Stimulated activated CD8-positive, alpha-beta memory T cell treated with anti-CD3 and anti-CD28 coated beads, Interleukin-7, amount 100 ng/mL, for 4 hours (primary cell): Measurements from ENCODE around the gene TMA7.

ENCODE experiments used
- DNase-seq, 2 donors: peaks; one replicate each; pipeline ENCODE4 v3.0.0-alpha.2; 2020; ENCODE audit warnings: low read depth in 2 of 2

TMA7 gene

GRCh38 chr3:48408823-48409281 is 31.2 kb upstream of the TMA7 start:
- no peak for DNase-seq

GRCh38 chr3:48409291-48410201 is 30.5 kb upstream of the TMA7 start:
- no peak for DNase-seq

GRCh38 chr3:48410205-48411040 is 29.6 kb upstream of the TMA7 start:
- DNase-seq: no peak

- no peak for DNase-seq
These were observed 28.9 kb upstream of the TMA7 start for GRCh38 chr3:48411041-48411588.

GRCh38 chr3:48411606-48412374 is 28.3 kb upstream of the TMA7 start:
- no peak for DNase-seq

- no peak for DNase-seq
These were observed 27.6 kb upstream of the TMA7 start for GRCh38 chr3:48412375-48413001.

- DNase-seq: no peak
These were observed 27.0 kb upstream of the TMA7 start for GRCh38 chr3:48413086-48413485.

- no peak for DNase-seq
These were observed 26.4 kb upstream of the TMA7 start for GRCh38 chr3:48413611-48414010.

GRCh38 chr3:48414376-48415250 is 25.4 kb upstream of the TMA7 start:
- no peak for DNase-seq

- DNase-seq: no peak
These were observed 24.7 kb upstream of the TMA7 start for GRCh38 chr3:48415251-48415953.

GRCh38 chr3:48416091-48416505 is 24.0 kb upstream of the TMA7 start:
- DNase-seq: no peak

- DNase-seq: no peak
These were observed 23.5 kb upstream of the TMA7 start for GRCh38 chr3:48416546-48416945.

GRCh38 chr3:48417529-48418108 is 22.4 kb upstream of the TMA7 start:
- no peak for DNase-seq

GRCh38 chr3:48418140-48418539 is 21.9 kb upstream of the TMA7 start:
- no peak for DNase-seq

GRCh38 chr3:48418651-48419050 is 21.4 kb upstream of the TMA7 start:
- DNase-seq: no peak

GRCh38 chr3:48419149-48419548 is 20.9 kb upstream of the TMA7 start:
- DNase-seq: no peak

GRCh38 chr3:48419597-48419996 is 20.5 kb upstream of the TMA7 start:
- no peak for DNase-seq

- DNase-seq: no peak
These were observed 19.5 kb upstream of the TMA7 start for GRCh38 chr3:48420561-48420960.

- DNase-seq: no peak
These were observed 17.8 kb upstream of the TMA7 start for GRCh38 chr3:48422272-48422671.
